SH-SY5Y (cell line): ENCODE results near the gene CLPSL2.

Source experiments
- GATA2 ChIP-seq: IDR thresholded peaks from 2 replicates; pipeline ENCODE4 v1.6.1; 2011; ENCODE audit warnings: mild to moderate bottlenecking, low read depth, low read length
- GATA3 ChIP-seq: IDR thresholded peaks from 2 replicates; pipeline ENCODE4 v1.6.1; 2011; ENCODE audit warnings: low read depth, mild to moderate bottlenecking, low read length, moderate library complexity

CLPSL2 gene

GRCh38 chr6:35765739-35766138 lies 10.7 kb upstream of the CLPSL2 start:
- no peak for TF ChIP-seq GATA3
- no peak for TF ChIP-seq GATA2

- TF ChIP-seq GATA3, result no peak
Measured at GRCh38 chr6:35769211-35769610, 7.2 kb upstream of the CLPSL2 start.

DNA sequence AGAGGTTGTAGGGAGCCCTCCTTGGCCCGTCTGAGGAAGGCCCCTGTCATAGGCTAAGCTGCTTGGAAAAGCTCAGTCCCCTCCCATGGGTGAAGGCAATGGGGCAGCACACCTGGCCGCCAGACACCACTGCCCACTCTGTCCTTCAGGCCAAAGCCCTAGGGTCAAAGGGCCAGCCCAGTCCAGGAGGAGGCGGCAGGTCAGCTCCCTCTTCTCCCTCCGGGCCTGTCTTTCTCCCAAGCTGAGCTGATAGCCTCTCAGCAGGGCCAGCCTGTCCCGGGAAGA lies 5.1 kb upstream of the CLPSL2 start:
- TF ChIP-seq GATA2, result no peak

DNA sequence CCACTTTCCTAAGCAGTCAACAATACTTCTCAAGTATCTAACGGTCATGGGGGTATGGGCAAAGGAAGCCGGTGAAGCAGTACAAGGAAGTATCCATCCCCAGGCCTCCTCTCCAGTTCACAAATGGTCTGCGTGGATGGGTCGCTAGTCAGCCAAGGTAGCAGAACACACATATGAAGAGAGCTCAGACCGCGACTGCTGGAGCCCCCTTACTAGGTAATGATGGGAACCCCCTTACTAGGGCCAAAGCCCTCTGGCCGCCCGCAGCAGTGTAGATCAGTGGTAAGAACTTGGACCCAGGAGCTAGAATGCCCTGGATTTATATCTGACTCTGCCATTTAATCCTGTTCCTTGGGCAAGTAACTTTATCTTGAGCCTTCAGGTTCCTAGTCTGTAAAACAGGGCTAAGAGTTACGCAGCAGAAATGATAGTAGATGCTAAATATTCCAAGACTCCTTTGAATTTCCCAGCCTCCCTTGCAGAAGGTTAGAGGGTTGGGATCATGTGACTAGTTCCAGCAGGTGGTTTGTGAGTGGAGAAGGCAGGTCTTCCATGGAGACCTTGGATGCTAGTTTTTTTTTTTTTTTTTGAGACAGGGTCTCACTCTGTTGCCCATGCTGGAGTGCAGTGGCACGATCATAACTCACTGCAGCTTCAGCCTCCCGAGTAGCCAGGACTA lies 2.1 kb upstream of the CLPSL2 start:
- TF ChIP-seq GATA3 (no peak), GATA2 (no peak)

- TF ChIP-seq GATA3 (no peak), GATA2 (no peak)
Measured at GRCh38 chr6:35775031-35775430, 1.4 kb upstream of the CLPSL2 start.

DNA sequence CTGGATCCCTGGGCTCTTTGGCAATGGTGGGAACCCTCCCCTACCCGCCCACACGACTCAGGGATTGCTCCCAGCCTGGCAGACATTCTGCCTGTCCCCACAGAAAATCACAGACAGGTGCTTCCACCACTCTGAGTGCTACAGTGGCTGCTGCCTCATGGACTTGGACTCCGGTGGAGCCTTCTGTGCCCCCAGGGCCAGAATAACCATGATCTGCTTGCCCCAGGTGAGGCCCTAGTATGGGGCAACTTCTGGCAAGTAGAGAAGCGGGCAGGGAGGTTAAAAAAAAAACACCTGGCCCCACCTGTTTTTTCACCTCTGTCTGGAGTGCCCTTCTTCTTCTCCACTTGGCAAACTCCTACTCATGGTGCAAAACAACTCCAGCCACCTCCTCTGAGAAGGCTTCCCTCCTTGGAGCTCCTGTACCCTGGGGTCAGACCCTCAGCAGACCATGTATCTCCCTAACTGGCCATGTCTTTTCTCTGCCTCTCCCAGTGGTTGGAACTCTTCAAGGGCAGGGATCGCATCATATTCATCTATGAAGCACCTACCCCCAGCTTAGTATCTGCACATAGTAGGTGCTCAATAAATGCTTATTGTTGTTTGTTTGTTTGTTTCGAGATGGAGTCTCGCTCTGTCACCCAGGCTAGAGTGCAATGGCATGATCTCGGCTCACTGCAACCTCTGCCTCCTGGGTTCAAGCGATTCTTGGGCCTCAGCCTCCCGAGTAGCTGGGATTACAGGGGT lies 1.1 kb downstream of the CLPSL2 start:
- TF ChIP-seq GATA3 (no peak), GATA2 (no peak)

DNA sequence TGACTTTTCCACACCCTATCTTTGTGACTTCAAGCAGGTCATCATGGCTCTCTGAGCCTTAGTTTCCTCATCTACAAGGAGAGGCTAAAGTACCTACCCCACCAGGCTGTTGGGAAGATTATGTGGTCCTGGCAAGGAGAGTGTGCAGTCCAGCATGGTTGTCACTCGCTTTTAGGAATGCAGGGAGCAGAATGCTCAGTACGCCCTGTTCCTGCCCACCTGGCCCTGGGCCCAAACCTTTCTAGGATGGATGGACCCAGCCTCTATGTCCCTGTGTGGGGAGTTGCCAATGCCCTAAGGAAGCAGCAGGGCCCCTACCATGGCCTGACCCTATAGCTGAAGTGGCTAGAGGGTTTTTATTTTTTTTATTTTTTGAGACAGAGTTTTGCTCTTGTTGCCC lies 2.0 kb downstream of the CLPSL2 start:
- TF ChIP-seq GATA3 (no peak), GATA2 (no peak)

DNA sequence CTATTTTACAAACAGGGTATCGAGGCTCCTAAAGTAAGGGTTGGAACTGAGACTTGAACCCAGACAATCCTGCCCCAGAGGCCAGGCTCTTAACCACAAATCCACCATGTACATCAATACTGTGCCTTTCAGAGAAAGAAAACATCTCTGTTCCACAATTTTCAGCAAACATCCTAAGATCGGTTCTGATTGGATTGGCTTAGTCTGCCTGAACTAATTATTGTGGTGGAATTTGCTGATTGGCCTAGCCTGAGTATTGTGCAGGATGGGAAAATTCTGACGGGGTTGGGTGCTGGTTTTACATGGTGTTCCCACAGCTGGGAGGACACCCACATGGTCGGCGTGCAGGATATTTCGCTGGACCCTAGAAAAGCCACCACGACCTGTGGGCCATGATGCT lies 4.3 kb downstream of the CLPSL2 start, which contains the start of gene CLPSL1:
CLPSL1 (plus strand) TSS at position 301 of the 400 bp plus-strand sequence; CDS start at position 393, 92 bp downstream.
- no peak for TF ChIP-seq GATA2
- no peak for TF ChIP-seq GATA3

- TF ChIP-seq GATA3, result no peak
- no peak for TF ChIP-seq GATA2
Measured at GRCh38 chr6:35781290-35781689, 4.9 kb downstream of the CLPSL2 start.

DNA sequence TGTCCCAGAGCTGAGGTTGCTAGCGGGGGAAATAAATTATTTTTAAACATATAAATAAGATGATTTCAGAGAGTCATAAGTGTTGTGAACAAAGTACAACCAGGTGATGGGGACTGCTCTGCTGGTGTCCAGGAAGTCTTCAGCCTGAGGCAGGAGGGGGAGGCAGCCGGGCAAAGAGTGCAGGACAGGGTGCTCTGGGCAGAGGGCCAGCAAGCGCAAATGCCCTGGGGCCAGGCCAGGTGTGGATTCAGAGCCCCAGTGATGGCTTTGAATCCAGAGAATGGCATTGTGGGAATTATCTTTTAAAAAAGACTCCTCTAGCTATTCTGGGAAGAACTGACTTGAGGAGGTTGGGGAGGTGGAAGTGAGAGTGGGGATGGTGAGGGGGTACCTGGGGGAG lies 6.0 kb downstream of the CLPSL2 start:
- TF ChIP-seq GATA2 (no peak), GATA3 (no peak)

DNA sequence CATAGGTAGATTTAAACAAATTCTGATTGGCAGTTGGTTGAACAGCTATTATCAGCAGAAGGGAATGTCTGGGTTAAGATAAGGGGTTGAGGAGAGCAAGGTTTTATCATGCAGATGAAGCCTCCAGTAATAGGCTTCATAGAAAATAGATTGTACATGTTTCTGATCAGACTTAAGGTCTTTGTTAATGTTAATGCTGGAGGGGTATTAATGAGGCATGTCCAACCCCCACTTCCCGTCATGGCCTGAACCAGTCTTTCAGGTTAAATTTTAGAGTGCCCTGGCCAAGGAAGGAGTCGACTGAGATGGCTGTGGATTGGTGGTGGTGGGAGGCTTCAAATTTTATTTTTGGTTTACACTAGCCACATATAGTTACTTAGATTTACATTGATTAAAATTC lies 7.8 kb downstream of the CLPSL2 start:
- TF ChIP-seq GATA2 (no peak), GATA3 (no peak)

- no peak for TF ChIP-seq GATA3
- TF ChIP-seq GATA2, result no peak
Measured at GRCh38 chr6:35786272-35786671, 9.9 kb downstream of the CLPSL2 start.

DNA sequence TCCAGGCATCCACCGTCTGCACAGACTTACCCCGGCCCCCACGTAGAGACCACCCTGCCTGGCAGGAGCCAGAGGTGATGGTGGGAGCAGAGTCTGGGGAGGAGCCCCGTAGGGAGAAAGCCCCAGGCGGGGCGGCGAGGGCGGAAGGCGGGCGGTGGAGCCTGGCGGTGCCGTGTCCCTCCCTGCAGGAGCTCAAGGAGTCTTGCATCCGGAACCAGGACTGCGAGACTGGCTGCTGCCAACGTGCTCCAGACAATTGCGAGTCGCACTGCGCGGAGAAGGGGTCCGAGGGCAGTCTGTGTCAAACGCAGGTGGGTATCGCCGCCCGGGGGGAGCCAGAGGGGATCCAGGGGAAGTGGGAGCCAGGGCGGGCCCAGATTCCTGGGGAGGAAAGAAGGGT lies 10.4 kb downstream of the CLPSL2 start:
- no peak for TF ChIP-seq GATA2
- no peak for TF ChIP-seq GATA3

- TF ChIP-seq GATA3 (no peak), GATA2 (no peak)
Measured at GRCh38 chr6:35787266-35788218, 11.1 kb downstream of the CLPSL2 start.

DNA sequence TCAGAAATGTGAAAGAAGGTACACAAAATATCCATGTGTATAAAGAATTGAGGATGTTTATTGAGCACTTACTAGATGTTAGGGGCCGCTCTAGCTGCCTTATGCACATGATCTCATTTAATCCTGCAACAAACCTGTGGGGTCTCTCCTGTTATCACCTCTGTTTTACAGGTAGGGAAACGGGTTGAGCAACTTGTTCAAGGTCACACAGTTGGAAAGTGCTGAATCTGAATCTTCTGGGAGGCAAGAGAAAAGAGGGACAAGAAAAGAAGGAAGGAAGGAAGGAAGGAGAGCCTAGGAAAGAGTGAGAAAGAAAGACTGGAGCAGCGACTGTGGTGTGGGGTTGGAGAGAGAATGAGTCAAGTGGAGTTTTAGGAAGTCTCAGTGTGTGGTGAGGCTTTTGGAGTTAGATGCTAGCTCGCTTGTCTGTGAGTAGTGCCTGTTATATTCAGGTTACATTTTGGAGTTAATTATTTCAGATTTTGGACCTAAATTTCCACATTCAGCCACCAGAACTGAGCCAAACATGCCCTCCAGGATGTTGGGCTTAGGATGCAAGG lies 12.1 kb downstream of the CLPSL2 start:
- TF ChIP-seq GATA3 (no peak), GATA2 (no peak)
